Measurements from ENCODE around the gene KRT36. TPM values are rescaled to one million over a fixed set of nuclear protein-coding genes. Genes with fewer than 3 reads are reported as not detected.

The KRT36 gene
- total and polyA plus RNA-seq, 2 donors (not counting 3 experiments of a cell fraction or from before 2014, with no cell fraction given): 0.04 TPM; not detected in 1

DNA sequence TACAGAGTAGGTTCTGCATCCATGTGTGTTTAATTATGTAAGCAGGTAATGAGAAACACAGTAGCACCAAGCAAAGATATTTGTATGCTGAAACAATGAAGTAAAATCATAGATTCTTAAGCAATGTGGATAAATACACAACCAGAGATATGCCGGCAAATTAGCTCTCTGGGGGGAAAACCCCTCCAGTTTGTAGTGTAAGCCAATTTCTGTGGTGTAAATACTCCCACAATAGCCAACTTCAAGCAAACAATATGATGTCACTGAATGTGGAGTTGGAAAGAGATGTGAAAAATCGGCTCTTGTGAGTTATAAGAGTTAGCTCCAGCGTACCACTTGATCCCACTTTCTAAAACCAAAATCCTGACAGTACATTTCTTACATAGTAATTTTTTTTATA is 45.1 kb downstream of the KRT36 start:
- no TSS peak for BruUV-seq (replicated peaks)
- no peak for FAIRE-seq
- H3K4me2 ChIP-seq (ENCODE audit: insufficient read depth, low read length): no peak overlapping the region
- ChIA-PET POLR2A (no interaction called here), CTCF (no interaction called here)
- peaks cover 0 to 5% of the 10 kb centered on the region in 2 experiments for H3K27me3 ChIP-seq (ENCODE audit: control insufficient read depth in 2 of 2, insufficient read depth in 2 of 2, low read length in 2 of 2)
- no peak for DNase-seq (ENCODE audit: low read depth, low spot score)
- no peak overlapping the region for H3K4me3 ChIP-seq (replicated peaks in 1 of 3; ENCODE audit: insufficient read depth in 1 of 3, low read depth in 1 of 3, low read length in 3 of 3)
- H3K9me1 ChIP-seq (replicated peaks; ENCODE audit: control insufficient read depth, extremely low read depth, insufficient read depth, low read length): no peaks in the 10 kb centered on the region
- H3K27ac ChIP-seq (ENCODE audit: insufficient read depth, low read depth, low read length): no peak overlapping the region
- TF ChIP-seq, protein P1, sequence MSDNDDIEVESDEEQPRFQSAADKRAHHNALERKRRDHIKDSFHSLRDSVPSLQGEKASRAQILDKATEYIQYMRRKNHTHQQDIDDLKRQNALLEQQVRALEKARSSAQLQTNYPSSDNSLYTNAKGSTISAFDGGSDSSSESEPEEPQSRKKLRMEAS (IDR thresholded peaks at IDR 0.05; ENCODE audit: insufficient read depth, insufficient read length): no peak
- H4K20me1 ChIP-seq (replicated peaks; ENCODE audit: control insufficient read depth, extremely low read depth, insufficient read depth, low read length): no peaks in the 10 kb centered on the region
- no peaks in the 10 kb centered on the region for H3K4me1 ChIP-seq (ENCODE audit: control insufficient read depth, extremely low read depth, insufficient read depth, low read length)
- no peaks in the 10 kb centered on the region for H3K9me3 ChIP-seq (replicated peaks; ENCODE audit: control insufficient read depth, insufficient read depth, low read length)
- H2AFZ ChIP-seq (ENCODE audit: low read depth, low read length): no peak overlapping the region
- dilution Hi-C loops (cut with MboI; ENCODE audit: extremely low pct_ligation_motif_present, low sequenced_read_pairs): no loop called here
- no peaks in the 10 kb centered on the region for H3K36me3 ChIP-seq (ENCODE audit: control insufficient read depth in 2 of 2, extremely low read depth in 1 of 2, insufficient read depth in 2 of 2, low read length in 2 of 2)
- H3K79me2 ChIP-seq (ENCODE audit: control insufficient read depth, insufficient read depth, low read length): no peaks in the 10 kb centered on the region
- H3K9ac ChIP-seq (replicated peaks; ENCODE audit: extremely low read depth, insufficient read depth, low read length): no peak overlapping the region
- intact Hi-C loops (cut with micrococcal nuclease): no loop called here

DNA sequence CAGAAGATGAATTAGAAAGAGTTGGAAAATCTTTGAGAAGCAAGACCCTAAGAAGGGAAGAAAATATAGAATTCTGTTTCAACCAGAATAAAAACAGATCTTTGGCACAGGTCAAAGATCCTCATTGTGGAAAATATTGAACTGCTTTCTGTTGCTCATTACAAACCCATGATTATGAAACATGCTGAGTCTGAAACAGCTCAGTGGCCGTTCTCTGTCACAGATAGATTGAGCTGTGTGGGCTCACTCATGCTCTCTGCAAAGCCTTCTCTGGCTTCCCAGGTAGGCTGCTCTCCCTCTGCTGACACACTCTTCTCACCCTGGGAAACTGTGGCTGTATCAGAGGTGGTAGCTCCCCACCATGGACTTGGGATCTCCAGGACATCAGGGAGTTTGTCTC is 45.5 kb downstream of the KRT36 start:
- no peak overlapping the region for H3K4me2 ChIP-seq (ENCODE audit: insufficient read depth, low read length)
- no peaks in the 10 kb centered on the region for H3K79me2 ChIP-seq (ENCODE audit: control insufficient read depth, insufficient read depth, low read length)
- no peak overlapping the region for H3K9ac ChIP-seq (replicated peaks; ENCODE audit: extremely low read depth, insufficient read depth, low read length)
- H3K4me1 ChIP-seq (ENCODE audit: control insufficient read depth, extremely low read depth, insufficient read depth, low read length): no peaks in the 10 kb centered on the region
- intact Hi-C loops (cut with micrococcal nuclease): no loop called here
- H3K27ac ChIP-seq (ENCODE audit: insufficient read depth, low read depth, low read length): no peak overlapping the region
- H3K27me3 ChIP-seq (ENCODE audit: control insufficient read depth in 2 of 2, insufficient read depth in 2 of 2, low read length in 2 of 2): peaks cover 0 to 5% of the 10 kb centered on the region in 2 experiments
- DNase-seq (ENCODE audit: low read depth, low spot score) (no peak), FAIRE-seq (no peak)
- H3K9me3 ChIP-seq (replicated peaks; ENCODE audit: control insufficient read depth, insufficient read depth, low read length): no peaks in the 10 kb centered on the region
- H4K20me1 ChIP-seq (replicated peaks; ENCODE audit: control insufficient read depth, extremely low read depth, insufficient read depth, low read length): no peaks in the 10 kb centered on the region
- TF ChIP-seq MYC (IDR thresholded peaks at IDR 0.05; ENCODE audit: low read depth, low read length): no peak
- TF ChIP-seq, protein P2, sequence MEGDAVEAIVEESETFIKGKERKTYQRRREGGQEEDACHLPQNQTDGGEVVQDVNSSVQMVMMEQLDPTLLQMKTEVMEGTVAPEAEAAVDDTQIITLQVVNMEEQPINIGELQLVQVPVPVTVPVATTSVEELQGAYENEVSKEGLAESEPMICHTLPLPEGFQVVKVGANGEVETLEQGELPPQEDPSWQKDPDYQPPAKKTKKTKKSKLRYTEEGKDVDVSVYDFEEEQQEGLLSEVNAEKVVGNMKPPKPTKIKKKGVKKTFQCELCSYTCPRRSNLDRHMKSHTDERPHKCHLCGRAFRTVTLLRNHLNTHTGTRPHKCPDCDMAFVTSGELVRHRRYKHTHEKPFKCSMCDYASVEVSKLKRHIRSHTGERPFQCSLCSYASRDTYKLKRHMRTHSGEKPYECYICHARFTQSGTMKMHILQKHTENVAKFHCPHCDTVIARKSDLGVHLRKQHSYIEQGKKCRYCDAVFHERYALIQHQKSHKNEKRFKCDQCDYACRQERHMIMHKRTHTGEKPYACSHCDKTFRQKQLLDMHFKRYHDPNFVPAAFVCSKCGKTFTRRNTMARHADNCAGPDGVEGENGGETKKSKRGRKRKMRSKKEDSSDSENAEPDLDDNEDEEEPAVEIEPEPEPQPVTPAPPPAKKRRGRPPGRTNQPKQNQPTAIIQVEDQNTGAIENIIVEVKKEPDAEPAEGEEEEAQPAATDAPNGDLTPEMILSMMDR (IDR thresholded peaks at IDR 0.05; ENCODE audit: extremely low read depth in 1 of 2, insufficient read depth in 1 of 2, low read depth in 1 of 2, low read length in 2 of 2): no peak
- TF ChIP-seq JUN (IDR thresholded peaks at IDR 0.05; ENCODE audit: borderline replicate concordance, insufficient read depth, insufficient read length, low read depth): no peak
- TF ChIP-seq, protein P1 (IDR thresholded peaks at IDR 0.05; ENCODE audit: insufficient read depth, insufficient read length): no peak
- TF ChIP-seq POLR2A (IDR thresholded peaks at IDR 0.05; ENCODE audit: low read depth, low read length): no peak
- no peak for TF ChIP-seq POLR2AphosphoS5 (IDR thresholded peaks at IDR 0.05; ENCODE audit: insufficient read depth, low read depth, low read length)
- TF ChIP-seq FOS (IDR thresholded peaks at IDR 0.05; ENCODE audit: borderline replicate concordance, insufficient read depth, low read length): no peak
- no peak for TF ChIP-seq EZH2 (IDR thresholded peaks at IDR 0.05; ENCODE audit: borderline replicate concordance, low read depth, low read length, severe bottlenecking)
- TF ChIP-seq GATA2 (IDR thresholded peaks at IDR 0.05; ENCODE audit: insufficient read depth, insufficient read length, low read depth, low read length): no peak
- CTCF ChIA-PET: no interaction called here
- BruUV-seq (replicated peaks): no TSS peak
- no peak overlapping the region for H3K4me3 ChIP-seq (replicated peaks in 1 of 3; ENCODE audit: insufficient read depth in 1 of 3, low read depth in 1 of 3, low read length in 3 of 3)
- no peaks in the 10 kb centered on the region for H3K36me3 ChIP-seq (ENCODE audit: control insufficient read depth in 2 of 2, extremely low read depth in 1 of 2, insufficient read depth in 2 of 2, low read length in 2 of 2)
- H2AFZ ChIP-seq (ENCODE audit: low read depth, low read length): no peak overlapping the region
- POLR2A ChIA-PET: no interaction called here
- dilution Hi-C loops (cut with MboI; ENCODE audit: extremely low pct_ligation_motif_present, low sequenced_read_pairs): no loop called here
- no peaks in the 10 kb centered on the region for H3K9me1 ChIP-seq (replicated peaks; ENCODE audit: control insufficient read depth, extremely low read depth, insufficient read depth, low read length)

All from endothelial cell of umbilical vein (primary cell).